ENCODE data around the gene SLC6A20.
"Not testable (repeated sequence)": the region's sequence is repeated elsewhere in the genome, so short reads cannot be mapped to it uniquely, and the experiment has no call there.

Gene SLC6A20

GRCh38 chr3:45754461-45754860 is 41.9 kb downstream of the SLC6A20 start:
- DNase-seq, result no peak

- no peak for DNase-seq
Measured at GRCh38 chr3:45753095-45753494, 43.2 kb downstream of the SLC6A20 start.

- no peak for DNase-seq
Measured at GRCh38 chr3:45751537-45752242, 44.6 kb downstream of the SLC6A20 start.

DNA sequence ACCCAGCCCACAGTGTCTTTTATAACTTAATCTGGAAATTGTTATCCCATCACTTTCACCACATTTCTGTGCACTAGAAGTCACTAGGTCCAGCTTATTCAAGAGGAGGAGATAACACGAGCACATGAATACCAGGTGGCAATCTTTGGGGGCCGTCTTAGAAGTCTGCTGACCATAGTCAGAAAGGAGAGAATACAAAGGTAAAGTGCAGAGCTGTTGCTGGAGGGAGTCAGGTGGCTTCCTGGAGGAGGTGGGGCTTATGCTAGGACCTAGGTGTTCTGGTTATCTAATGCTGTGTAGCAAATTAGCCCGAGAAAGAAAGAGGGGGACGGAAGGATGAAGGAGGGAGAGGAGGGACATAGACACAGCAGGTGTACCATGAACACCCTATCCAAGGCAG is 46.5 kb downstream of the SLC6A20 start:
- no peak for DNase-seq

- DNase-seq, result not testable (repeated sequence)
Measured at GRCh38 chr3:45749036-45749600, 47.2 kb downstream of the SLC6A20 start.

- no peak for DNase-seq
Measured at GRCh38 chr3:45748068-45748467, 48.3 kb downstream of the SLC6A20 start.

DNA sequence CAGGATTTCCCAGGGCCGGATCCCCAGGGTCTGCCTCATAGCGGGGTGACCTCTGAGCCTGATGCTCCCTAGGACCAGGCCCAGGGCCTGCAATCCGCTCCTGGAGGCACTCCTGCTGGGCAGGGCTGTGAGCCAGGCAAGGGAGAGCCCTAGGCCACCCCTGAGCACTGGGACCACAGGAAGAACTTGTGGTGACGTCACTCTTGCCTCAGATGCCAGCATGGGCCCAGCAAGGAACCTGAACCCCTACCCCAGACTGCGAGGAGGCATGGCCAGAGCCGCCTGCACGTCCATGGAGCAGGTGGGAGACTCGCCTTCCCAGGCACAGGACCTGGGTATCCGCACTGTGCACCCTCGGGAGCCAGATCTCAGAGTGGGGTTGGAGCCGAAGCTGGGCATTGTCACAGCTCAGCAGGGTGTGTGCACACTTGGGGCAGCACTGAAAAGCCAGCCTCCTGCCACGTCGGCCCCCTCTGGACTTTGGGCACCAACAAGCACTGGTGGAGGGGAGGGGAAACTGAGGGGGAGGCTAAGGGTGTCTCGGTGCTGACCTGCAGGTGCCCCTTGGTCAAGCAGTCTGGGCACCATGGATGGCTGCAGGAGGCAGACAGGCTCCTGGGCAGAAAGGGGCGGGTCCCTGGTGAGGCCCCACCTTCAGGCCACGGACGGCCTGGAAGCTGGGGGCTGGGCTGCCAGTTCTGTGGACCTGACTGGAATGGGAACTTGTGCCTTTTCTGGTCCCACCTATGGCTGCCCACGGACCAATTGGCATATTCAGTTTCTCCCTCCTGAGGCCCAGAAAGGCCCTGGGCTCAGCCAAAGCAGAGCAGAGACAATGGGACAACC is 49.3 kb downstream of the SLC6A20 start:
- no peak for DNase-seq

- no peak for DNase-seq
Measured at GRCh38 chr3:45746165-45746776, 50.1 kb downstream of the SLC6A20 start.

DNA sequence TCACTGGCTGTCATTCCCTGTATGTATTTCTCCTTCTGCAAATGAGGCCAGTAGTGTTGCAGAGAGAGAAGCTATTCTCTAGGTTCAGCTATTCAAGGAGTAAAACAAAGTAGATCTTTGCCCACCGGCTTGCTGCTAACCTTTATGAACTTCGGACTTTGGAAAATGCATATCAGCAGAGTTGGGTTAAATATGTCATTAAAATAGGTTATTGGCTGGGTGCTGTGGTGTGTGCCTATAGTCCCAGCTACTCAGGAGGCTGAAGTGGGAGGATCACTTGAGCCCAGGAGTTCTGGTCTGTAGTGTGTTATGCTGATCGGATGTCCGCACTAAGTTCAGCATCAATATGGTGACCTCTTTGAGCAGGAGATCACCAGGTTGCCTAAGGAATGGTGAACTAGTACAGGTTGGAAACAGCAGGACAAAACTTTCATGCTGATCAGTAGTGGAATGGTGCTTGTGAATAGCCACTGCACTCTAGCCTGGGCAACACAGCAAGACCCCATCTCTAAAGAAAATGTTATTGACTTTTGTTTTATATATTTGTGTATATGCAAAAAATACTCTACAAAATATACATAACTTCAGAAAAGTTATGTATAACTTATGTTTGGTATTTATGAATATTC is 53.8 kb downstream of the SLC6A20 start:
- DNase-seq, result no peak

DNA sequence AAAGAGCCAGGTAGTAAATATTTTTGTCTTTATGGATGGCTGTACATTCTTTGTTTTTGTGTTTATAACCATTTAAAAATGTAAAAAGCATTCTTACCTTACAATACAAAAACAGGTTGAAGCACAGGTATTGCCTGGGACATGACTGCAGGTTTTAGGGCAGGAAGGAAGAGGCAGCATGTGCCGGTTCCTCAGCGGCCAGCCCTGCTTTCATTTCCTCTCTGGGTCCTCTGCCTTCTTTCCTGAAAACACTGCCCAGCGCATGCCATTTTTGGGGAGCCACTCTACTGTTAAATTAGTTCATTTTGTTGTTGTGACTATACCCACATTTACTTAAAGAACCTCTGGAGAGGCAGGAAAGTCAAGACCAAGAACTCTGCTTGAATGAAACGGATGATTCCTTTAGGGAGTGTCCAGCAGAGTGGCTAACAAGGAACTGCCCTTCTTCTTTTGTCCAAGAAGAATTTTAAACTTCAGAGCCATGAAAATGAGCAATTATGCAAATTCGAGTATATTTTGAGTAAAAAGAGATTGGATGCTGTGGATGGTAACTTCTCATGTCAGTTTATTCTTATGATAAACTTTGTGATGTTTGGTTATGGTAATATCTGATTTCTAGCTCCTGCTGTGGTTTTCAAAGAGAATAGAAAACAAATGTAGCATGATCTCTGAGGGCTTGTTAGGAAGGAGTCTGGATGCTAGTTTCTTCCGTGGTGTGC is 54.4 kb downstream of the SLC6A20 start:
- DNase-seq, result no peak

DNA sequence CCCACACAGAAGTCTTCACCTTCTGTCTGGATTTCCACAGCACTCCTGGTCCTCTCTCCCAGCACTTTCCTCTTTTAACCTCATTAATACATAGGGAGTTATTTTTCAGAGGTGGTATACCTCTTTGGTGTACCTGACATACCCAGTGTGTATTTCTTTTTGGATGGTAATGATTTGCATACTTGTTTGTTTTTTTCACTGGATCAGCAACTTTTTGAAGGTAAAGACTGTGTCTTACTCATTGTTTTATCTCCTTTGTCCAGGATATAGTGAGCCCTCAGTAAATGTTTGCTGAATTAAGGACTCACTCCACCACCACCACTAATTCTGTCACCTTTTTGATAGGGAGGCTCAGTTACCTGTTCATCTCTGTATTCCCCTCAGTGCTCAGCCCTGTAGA is 55.1 kb downstream of the SLC6A20 start:
- DNase-seq, result no peak

DNA sequence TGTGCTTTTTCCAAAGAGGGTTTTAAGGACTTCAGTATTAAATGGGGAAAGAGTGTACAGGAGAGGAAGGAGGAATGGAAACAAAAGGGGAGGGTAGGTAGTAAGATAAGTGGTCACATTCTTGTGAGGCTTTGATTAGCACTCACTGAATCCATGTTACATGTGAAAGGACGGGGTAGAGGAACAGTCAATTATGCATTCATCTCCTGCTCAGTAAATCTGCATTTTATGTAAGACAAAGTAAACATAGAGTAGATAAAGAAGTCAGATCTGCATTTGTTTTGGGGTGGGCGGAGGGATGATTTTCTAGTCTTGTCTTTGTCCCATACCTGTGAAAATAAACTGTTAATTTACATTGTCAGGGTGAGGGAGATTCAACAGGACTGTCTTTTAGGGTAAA is 56.3 kb downstream of the SLC6A20 start:
- no peak for DNase-seq

DNA sequence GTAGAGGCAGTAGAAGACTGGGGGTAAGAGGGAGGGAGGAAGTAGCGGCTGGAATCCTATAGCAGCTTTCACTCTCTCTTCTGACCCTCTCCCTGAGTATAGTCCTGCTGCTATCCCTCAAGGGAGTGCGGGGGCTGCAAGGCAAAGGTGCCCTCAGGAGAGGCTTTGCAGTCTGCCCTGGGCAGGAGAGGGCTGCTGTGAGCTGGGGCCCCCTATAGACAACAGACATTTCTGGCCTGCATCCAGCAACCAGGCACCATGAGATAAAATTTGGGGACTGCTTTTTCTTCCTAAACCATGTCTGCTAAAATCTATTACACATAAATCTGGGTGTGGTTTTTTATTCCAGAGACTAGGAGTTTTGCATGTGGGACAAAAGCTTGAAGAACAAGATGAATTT is 59.1 kb downstream of the SLC6A20 start:
- DNase-seq, result no peak

GRCh38 chr3:45736707-45737106 is 59.6 kb downstream of the SLC6A20 start:
- no peak for DNase-seq

DNA sequence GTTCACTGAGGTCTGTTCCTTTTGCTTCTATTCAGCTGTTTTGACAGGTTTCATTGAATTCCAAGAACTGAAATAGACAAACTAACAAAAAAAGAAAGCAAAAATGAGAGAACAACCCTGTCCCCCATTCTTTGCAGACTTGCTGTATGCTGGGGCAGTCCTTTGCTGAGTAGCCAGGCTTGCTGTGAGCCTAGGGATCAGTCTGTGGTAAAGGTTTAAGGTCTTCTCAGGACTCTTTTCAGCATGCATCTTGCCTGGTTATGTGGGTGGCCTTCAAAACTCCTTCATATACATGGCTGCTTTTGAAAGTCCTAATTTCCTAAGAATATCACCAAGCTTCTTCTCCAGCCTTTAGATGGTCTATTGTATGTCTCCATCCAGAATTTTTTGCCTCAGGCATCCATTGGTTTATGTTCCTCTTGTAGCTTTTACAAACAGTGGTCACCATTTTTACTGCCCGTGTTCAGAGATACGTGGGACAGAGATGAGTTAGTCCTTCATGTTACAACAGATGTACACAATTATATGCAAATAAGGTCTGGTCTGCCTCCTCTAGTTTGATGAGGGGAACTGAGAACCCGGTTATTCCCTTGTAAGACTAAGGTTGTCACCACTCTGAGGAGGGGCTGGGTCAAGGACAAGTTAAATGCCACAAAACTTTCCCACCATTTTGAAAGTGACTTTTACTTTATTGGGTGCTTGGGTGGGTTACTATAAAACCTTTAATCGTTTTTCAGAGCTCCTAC is 65.8 kb downstream of the SLC6A20 start:
- no peak for DNase-seq

- DNase-seq, result no peak
Measured at GRCh38 chr3:45729614-45730013, 66.7 kb downstream of the SLC6A20 start.

DNA sequence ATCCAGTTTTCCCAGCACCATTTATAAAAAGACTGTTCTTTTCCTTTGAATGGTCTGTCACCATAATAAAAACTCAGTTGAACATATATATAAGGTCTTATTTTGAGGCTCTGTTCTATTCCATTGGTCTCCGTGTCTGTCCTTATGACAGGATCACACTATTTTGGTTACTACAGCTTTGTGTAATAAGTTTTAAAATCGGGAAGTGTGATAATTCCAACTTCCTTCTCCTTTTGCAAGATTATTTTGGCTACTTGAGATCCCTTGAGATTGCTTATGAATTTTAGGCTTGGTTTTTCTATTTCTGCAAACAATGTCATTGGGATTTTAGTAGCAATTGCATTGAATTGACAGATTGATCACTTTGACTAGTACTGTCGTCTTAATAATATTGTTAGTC is 71.4 kb downstream of the SLC6A20 start:
- no peak for DNase-seq

GRCh38 chr3:45719655-45720487 is 76.5 kb downstream of the SLC6A20 start:
- DNase-seq, result no peak

GRCh38 chr3:45716790-45717336 is 79.5 kb downstream of the SLC6A20 start:
- DNase-seq, result no peak

- no peak for DNase-seq
Measured at GRCh38 chr3:45715945-45716344, 80.4 kb downstream of the SLC6A20 start.

Data from fibroblast of upper back skin (primary cell).